IPS-18a (cell line): ENCODE results near the gene TM7SF2.
A peak's percentile ranks its signal among the peaks of the same experiment; 100 is the strongest.

ENCODE experiments used
- H3K27ac ChIP-seq: one replicate; pipeline ENCODE4 v1.5.1; 2013; ENCODE audit warnings: low read length
- H3K27me3 ChIP-seq: one replicate; pipeline ENCODE4 v1.6.1; 2013; ENCODE audit warnings: mild to moderate bottlenecking, low read length; ENCODE audit not compliant: control insufficient read depth, insufficient read depth
- H3K36me3 ChIP-seq: one replicate; pipeline ENCODE4 v1.6.1; 2013; ENCODE audit warnings: low read depth, low read length; ENCODE audit not compliant: control insufficient read depth
- H3K4me1 ChIP-seq: one replicate; pipeline ENCODE4 v1.6.1; 2013; ENCODE audit warnings: low read depth, low read length; ENCODE audit not compliant: control insufficient read depth
- H3K4me3 ChIP-seq: one replicate; pipeline ENCODE4 v1.5.1; 2013; ENCODE audit warnings: low read length
- H3K9ac ChIP-seq: one replicate; pipeline ENCODE4 v1.6.1; 2013; ENCODE audit warnings: mild to moderate bottlenecking, low read length, moderate library complexity
- H3K9me3 ChIP-seq: one replicate; pipeline ENCODE4 v1.6.1; 2013; ENCODE audit warnings: low read depth, low read length; ENCODE audit not compliant: control insufficient read depth

The TM7SF2 gene

GRCh38 chr11:65111744-65112545 is at the start of gene TM7SF2:
TSS of gene TM7SF2 (plus strand) at chr11:65111872. CDS start at chr11:65112016, 144 bp downstream.
- H3K9me3 ChIP-seq, result no peaks in the 10 kb centered on the region
- H3K4me1 ChIP-seq, result peaks cover 8% of the 10 kb centered on the region
- H3K27me3 ChIP-seq, result no peaks in the 10 kb centered on the region
- peak within 1 kb of the TSS; percentile 77 for H3K9ac ChIP-seq
- H3K4me3 ChIP-seq, result peak within 1 kb of the TSS; percentile 85
- H3K27ac ChIP-seq, result no peak within 1 kb of the TSS
- H3K36me3 ChIP-seq, result no peaks in the 10 kb centered on the region

GRCh38 chr11:65063532-65063931 is 48.1 kb upstream of the TM7SF2 start:
- H3K27ac ChIP-seq, result no peak overlapping the region
- no peaks in the 10 kb centered on the region for H3K9me3 ChIP-seq
- no peaks in the 10 kb centered on the region for H3K36me3 ChIP-seq
- no peak overlapping the region for H3K4me3 ChIP-seq
- H3K4me1 ChIP-seq, result peaks cover 16% of the 10 kb centered on the region
- no peak overlapping the region for H3K9ac ChIP-seq
- no peaks in the 10 kb centered on the region for H3K27me3 ChIP-seq

- Histone ChIP-seq H3K27ac (no peak overlapping the region), H3K36me3 (no peaks in the 10 kb centered on the region), H3K27me3 (no peaks in the 10 kb centered on the region), H3K4me3 (no peak overlapping the region), H3K9ac (no peak overlapping the region), H3K9me3 (no peaks in the 10 kb centered on the region), H3K4me1 (peaks cover 16% of the 10 kb centered on the region)
Measured at GRCh38 chr11:65064847-65065240, 46.8 kb upstream of the TM7SF2 start.

DNA sequence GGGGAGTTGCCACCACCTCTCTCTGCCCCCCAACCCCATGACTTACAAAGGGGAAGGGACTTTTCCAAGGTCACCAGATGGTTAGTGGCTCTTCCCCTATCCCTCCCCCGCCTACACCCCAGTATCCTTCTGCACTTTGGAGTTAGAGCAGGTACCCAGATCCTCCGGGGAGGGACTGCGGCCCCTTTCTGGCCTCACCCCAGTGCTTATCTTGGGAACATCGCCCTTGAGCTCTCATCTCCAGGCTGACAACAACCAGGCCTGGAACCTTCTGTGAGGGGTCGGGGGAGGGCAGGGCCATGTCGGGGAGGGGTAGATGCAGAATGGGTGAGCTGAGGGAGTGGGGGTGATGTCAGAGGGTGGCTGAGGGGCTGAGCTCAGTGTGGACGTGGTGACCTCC is 45.8 kb upstream of the TM7SF2 start:
- Histone ChIP-seq H3K9me3 (no peaks in the 10 kb centered on the region), H3K27ac (no peak overlapping the region), H3K9ac (no peak overlapping the region), H3K4me1 (peaks cover 16% of the 10 kb centered on the region), H3K4me3 (peak overlapping the region; percentile 24), H3K36me3 (no peaks in the 10 kb centered on the region), H3K27me3 (no peaks in the 10 kb centered on the region)

- no peaks in the 10 kb centered on the region for H3K27me3 ChIP-seq
- H3K9ac ChIP-seq, result peak overlapping the region; percentile 8
- no peaks in the 10 kb centered on the region for H3K36me3 ChIP-seq
- H3K9me3 ChIP-seq, result no peaks in the 10 kb centered on the region
- no peak overlapping the region for H3K27ac ChIP-seq
- H3K4me1 ChIP-seq, result peaks cover 16% of the 10 kb centered on the region
- H3K4me3 ChIP-seq, result peak overlapping the region; percentile 24
Measured at GRCh38 chr11:65066315-65066714, 45.4 kb upstream of the TM7SF2 start.

DNA sequence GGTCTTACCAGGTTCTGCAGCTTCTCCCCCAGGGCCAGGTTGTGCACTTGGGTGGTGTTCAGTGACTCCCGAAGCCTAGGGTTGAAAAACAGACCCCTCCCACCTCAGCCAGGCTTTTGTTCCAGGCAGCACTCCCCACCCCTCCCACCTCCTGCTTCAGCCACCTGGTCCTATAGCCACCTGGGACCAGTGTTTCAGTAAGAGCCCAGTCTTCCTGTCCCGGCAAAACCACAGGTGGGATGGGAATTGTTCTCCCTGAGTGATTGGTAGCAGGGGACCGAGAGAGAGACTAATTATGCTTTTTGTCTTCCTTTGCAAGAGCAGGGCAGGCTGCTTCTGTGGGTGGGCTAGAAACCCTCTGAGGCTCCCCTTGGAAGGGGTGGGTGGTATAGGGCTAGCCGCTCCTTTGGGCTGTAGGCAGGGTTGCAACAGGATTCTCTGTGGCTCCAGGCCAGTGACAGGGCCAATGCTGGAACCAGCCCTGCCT is 44.8 kb upstream of the TM7SF2 start:
- Histone ChIP-seq H3K36me3 (no peaks in the 10 kb centered on the region), H3K9ac (peak overlapping the region; percentile 8), H3K4me1 (peaks cover 16% of the 10 kb centered on the region), H3K9me3 (no peaks in the 10 kb centered on the region), H3K4me3 (peak overlapping the region; percentile 24), H3K27me3 (no peaks in the 10 kb centered on the region), H3K27ac (no peak overlapping the region)

GRCh38 chr11:65067446-65067845 is 44.2 kb upstream of the TM7SF2 start:
- Histone ChIP-seq H3K9ac (peak overlapping the region; percentile 5), H3K27ac (no peak overlapping the region), H3K4me1 (peaks cover 16% of the 10 kb centered on the region), H3K27me3 (no peaks in the 10 kb centered on the region), H3K9me3 (no peaks in the 10 kb centered on the region), H3K36me3 (no peaks in the 10 kb centered on the region), H3K4me3 (no peak overlapping the region)

DNA sequence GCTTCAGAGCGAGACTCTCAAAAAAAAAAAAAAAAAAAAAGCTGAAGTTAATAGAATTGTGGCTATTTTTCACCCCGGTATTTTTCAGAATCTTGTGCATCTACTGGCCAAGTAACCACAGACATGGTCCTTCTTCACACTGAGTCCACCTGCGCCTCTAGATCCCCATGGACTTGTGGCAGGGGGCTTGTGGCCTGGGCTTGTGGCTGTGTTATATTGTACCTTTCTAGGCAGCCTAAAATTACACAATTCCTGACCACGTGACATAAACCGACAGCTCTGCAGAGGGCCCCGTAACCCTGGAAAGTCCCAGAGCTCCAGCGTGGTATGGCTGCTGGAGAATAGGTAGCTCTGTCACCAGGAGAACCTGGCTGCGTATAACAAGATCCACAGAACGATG is 42.5 kb upstream of the TM7SF2 start:
- H3K27ac ChIP-seq, result no peak overlapping the region
- no peak overlapping the region for H3K4me3 ChIP-seq
- H3K9me3 ChIP-seq, result no peaks in the 10 kb centered on the region
- no peak overlapping the region for H3K9ac ChIP-seq
- peaks cover 16% of the 10 kb centered on the region for H3K4me1 ChIP-seq
- no peaks in the 10 kb centered on the region for H3K27me3 ChIP-seq
- no peaks in the 10 kb centered on the region for H3K36me3 ChIP-seq

- Histone ChIP-seq H3K27ac (no peak overlapping the region), H3K36me3 (peaks cover 8% of the 10 kb centered on the region), H3K9me3 (no peaks in the 10 kb centered on the region)
Measured at GRCh38 chr11:65071907-65072630, 39.6 kb upstream of the TM7SF2 start.

DNA sequence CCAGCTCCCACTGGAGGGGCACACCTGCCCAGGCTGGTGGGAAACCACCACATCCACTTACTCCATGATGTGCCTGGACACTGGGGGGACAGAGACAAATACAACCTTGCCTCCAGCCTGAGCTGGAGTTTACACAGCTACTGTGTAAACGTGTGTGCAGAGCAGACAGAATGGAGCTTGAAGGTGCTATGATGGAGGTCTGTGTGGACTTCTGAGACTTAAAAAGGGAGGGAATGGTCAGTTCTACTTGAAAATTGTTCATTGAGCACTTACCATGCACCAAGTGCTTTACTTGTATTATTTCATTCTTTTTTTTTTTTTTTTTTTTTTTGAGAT is 39.1 kb upstream of the TM7SF2 start:
- Histone ChIP-seq H3K4me3 (no peak overlapping the region), H3K4me1 (no peaks in the 10 kb centered on the region), H3K27ac (no peak overlapping the region), H3K27me3 (no peaks in the 10 kb centered on the region), H3K36me3 (peaks cover 13% of the 10 kb centered on the region), H3K9me3 (no peaks in the 10 kb centered on the region), H3K9ac (no peak overlapping the region)

More at GRCh38 chr11:65071907-65072630, 39.6 kb upstream of the TM7SF2 start:
- H3K4me1 ChIP-seq, result peaks cover 5% of the 10 kb centered on the region
- H3K27me3 ChIP-seq, result no peaks in the 10 kb centered on the region
- H3K9ac ChIP-seq, result no peak overlapping the region
- H3K4me3 ChIP-seq, result no peak overlapping the region

DNA sequence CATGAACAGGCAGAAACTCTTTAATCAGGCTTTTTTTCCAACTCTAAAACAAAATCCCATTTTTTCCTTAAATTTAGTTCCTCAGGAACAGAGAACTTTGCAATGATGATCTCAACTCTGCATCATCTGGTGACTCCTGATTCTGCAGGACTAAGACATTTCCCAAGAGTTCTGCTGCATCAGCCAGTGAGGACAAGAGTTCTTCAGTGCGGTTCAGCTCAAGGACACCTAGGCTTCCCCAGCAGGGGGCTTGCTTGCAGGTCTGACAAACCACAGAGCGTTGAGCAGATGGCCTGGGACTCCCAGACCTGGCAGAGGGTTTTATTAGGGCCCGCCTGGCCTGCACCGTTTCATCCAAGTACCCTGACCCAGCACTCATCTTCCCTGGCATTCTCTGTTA is 34.2 kb upstream of the TM7SF2 start:
- Histone ChIP-seq H3K9ac (no peak overlapping the region), H3K36me3 (peaks cover 47% of the 10 kb centered on the region), H3K9me3 (no peaks in the 10 kb centered on the region), H3K27ac (no peak overlapping the region), H3K27me3 (no peaks in the 10 kb centered on the region), H3K4me1 (no peaks in the 10 kb centered on the region), H3K4me3 (no peak overlapping the region)
